GM23248 (cell line): ENCODE data around the gene TELO2. TPM values are rescaled to one million over a fixed set of nuclear protein-coding genes. Genes with fewer than 3 reads are reported as not detected.

Source experiments
- DNase-seq: peaks from one replicate; pipeline ENCODE4 v3.0.0-alpha.2; 2015
- H2AFZ ChIP-seq: fragments of 200-600 bp; sonication (generic); 2 replicates; pipeline ENCODE4 v1.6.1; 2016; ENCODE audit warnings: antibody characterized with exemption
- H3F3A ChIP-seq: fragments of 200-600 bp; sonication (generic); 2 replicates; pipeline ENCODE4 v1.6.1; 2016; ENCODE audit warnings: mild to moderate bottlenecking, antibody characterized with exemption, mixed run types; ENCODE audit not compliant: insufficient read depth
- H3K27ac ChIP-seq: fragments of 200-600 bp; sonication (generic); 2 replicates; pipeline ENCODE4 v1.5.1; 2016; ENCODE audit warnings: mild to moderate bottlenecking
- H3K27me3 ChIP-seq: fragments of 200-600 bp; sonication (generic); replicated peaks from 2 replicates; pipeline ENCODE4 v1.6.1; 2016; ENCODE audit warnings: mild to moderate bottlenecking; ENCODE audit not compliant: insufficient read depth
- H3K36me3 ChIP-seq: fragments of 200-600 bp; sonication (generic); 2 replicates; pipeline ENCODE4 v1.6.1; 2016; ENCODE audit warnings: low read depth, mild to moderate bottlenecking
- H3K4me1 ChIP-seq: fragments of 200-600 bp; sonication (generic); 2 replicates; pipeline ENCODE4 v1.6.1; 2016; ENCODE audit warnings: mild to moderate bottlenecking; ENCODE audit not compliant: insufficient read depth
- H3K4me2 ChIP-seq: fragments of 200-600 bp; sonication (generic); one replicate; pipeline ENCODE4 v1.6.1; 2016; ENCODE audit warnings: mild to moderate bottlenecking; ENCODE audit not compliant: unreplicated experiment
- H3K4me3 ChIP-seq: fragments of 200-600 bp; sonication (generic); 2 replicates; pipeline ENCODE4 v1.5.1; 2016; ENCODE audit warnings: mild to moderate bottlenecking
- H3K79me2 ChIP-seq: fragments of 200-600 bp; sonication (generic); 2 replicates; pipeline ENCODE4 v1.6.1; 2016; ENCODE audit warnings: mild to moderate bottlenecking; ENCODE audit not compliant: insufficient read depth
- H3K9ac ChIP-seq: fragments of 200-600 bp; sonication (generic); 2 replicates; pipeline ENCODE4 v1.6.1; 2016; ENCODE audit warnings: mild to moderate bottlenecking
- H3K9me2 ChIP-seq: fragments of 200-600 bp; sonication (generic); 2 replicates; pipeline ENCODE4 v1.6.1; 2016; ENCODE audit warnings: mixed run types, mild to moderate bottlenecking, moderate library complexity; ENCODE audit not compliant: insufficient read depth
- H3K9me3 ChIP-seq: fragments of 200-600 bp; sonication (generic); one replicate; pipeline ENCODE4 v1.6.1; 2017; ENCODE audit warnings: low read depth
- H4K20me1 ChIP-seq: fragments of 200-600 bp; sonication (generic); 2 replicates; pipeline ENCODE4 v1.6.0; 2016; ENCODE audit not compliant: insufficient read depth
- EZH2 ChIP-seq: fragments of 200-600 bp; sonication (generic); IDR thresholded peaks from 2 replicates; pipeline ENCODE4 v1.6.1; 2018; ENCODE audit warnings: antibody characterized with exemption, mild to moderate bottlenecking; ENCODE audit not compliant: insufficient read depth, poor library complexity, severe bottlenecking
- EZH2phosphoT487 ChIP-seq: fragments of 200-600 bp; sonication (generic); IDR thresholded peaks from 2 replicates; pipeline ENCODE4 v1.6.1; 2018; ENCODE audit warnings: antibody characterized with exemption, moderate library complexity, mild to moderate bottlenecking, low read depth; ENCODE audit not compliant: insufficient read depth
- WGBS, 2 experiments: methylation state at CpG; one replicate each; pipeline ENCODE4 v1.1.6; 2015 to 2017; ENCODE audit warnings: low lambda C conversion rate in 2 of 2, low coverage in 1 of 2; ENCODE audit errors: missing lambda C conversion rate in 2 of 2; 5-methylcytosine and 5-hydroxymethylcytosine counted together
- in situ Hi-C: fragments of 300-500 bp; cut with MboI; formaldehyde crosslinking; loops from 2 replicates; pipeline ENCODE4 v1.15.0; 2020
- polyA plus RNA-seq: library from polyadenylated mRNA; unstranded; fragments of >200 nt; fragmentation: Nextera tagmentation; extraction: Ambion mirVana; gene quantifications from 2 replicates; pipeline ENCODE4 v1.2.1, GENCODE V29; 2016
- total RNA-seq: library from RNA; depleted of rRNA; stranded (reverse); fragments of >200 nt; shearing (Covaris generic); gene quantifications from 2 replicates; pipeline ENCODE4 v1.2.3, GENCODE V29; 2014; rRNA removed

Gene TELO2
- total RNA-seq, result 24.7 and 29.3 TPM in 2 replicates
- polyA plus RNA-seq, result 28.5 and 30.5 TPM in 2 replicates

DNA sequence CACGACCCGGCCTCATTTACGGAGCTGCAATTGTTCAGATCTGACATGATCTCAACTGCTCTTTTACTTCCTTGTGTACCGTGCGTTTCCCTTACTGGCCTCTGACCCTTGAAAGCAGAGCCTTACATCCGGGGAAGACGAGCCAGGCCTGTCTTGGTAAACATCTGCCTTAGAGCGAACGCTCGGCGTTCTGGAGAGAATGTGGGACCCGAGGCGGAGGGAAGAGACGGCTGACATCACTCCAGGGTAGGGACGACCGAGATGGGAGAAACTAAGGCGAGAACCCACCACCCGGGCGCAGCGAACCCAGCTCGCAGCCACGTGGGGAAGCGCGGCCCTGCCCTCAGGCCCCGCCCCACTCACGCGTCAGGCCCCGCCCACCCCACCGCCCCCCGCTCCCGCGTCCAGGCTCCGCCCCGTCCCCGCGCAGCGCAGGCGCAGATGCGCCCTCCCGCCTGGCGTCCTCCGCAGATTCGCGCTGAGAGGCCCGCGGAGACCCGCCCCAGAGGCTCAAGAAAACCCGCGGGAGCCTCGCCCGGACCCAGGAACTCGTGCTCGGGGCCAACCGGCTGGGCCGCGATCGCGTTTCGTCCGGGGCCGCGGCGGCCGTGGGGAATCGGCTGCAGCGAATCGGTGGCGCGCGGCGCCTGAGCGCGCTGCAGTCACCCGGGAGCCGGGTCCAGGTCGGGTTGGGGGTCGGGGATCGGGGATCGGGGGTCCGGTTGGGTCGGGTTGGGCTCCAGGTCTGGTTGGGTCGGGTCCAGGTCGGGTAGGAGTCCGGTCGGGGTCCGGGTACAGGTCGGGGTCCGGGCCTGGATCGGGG is at the start of gene TELO2:
Gene TELO2 (plus strand): TSS at position 438 of the 823 bp plus-strand sequence. CDS start 922 bp downstream, outside the sequence.
- TF ChIP-seq EZH2 (no peak), EZH2phosphoT487 (no peak)
- in situ Hi-C loops, result no loop called here
- 2 to 4% methylated on average over 49 to 71 of the region's 89 CpGs for WGBS, 2 experiments

DNA sequence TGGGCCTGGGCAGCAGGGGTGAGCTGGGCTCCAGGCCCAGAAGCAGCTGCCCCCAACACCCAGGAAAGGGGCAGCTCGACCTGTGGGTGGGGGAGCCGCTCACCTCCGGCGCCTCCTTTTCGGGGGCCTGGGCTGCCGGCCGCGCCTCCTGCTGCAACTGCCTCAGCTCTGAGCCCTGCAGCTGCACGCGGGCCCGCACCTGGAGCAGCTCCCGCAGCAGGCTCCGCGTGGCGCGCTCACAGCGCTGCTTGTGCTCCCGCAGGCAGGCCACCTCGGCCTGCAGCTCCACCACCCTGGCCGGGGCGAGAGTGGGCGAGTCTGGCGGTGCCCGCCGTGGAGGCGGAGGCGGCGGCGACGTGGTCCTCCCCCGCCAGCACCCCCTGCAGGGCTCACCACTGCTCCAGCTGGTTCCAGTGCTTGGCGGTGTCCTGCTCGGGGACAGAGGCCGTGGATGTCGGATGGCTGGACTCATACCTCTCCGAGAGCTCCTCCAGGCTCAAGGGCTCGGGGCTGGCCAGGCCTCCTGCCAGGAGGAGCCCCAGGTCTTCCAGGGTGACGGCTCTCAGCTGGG is 49.7 kb upstream of the TELO2 start:
- Histone ChIP-seq H3K27me3 (no peaks in the 10 kb centered on the region), H3K9ac (no peak overlapping the region), H3K9me3 (no peaks in the 10 kb centered on the region), H3K4me2 (no peak overlapping the region), H3K79me2 (no peaks in the 10 kb centered on the region), H4K20me1 (no peaks in the 10 kb centered on the region), H3K36me3 (no peaks in the 10 kb centered on the region), H2AFZ (no peak overlapping the region), H3K4me1 (no peaks in the 10 kb centered on the region), H3K4me3 (no peak overlapping the region), H3K27ac (no peak overlapping the region), H3K9me2 (no peaks in the 10 kb centered on the region), H3F3A (no peaks in the 10 kb centered on the region)
- in situ Hi-C loops, result no loop called here
- TF ChIP-seq EZH2 (no peak), EZH2phosphoT487 (no peak)
- WGBS, 2 experiments, result 89 to 91% methylated on average over 29 to 38 of the region's 38 CpGs
- DNase-seq, result no peak

More for the DNA sequence above, at the start of gene TELO2:
- no peaks in the 10 kb centered on the region for H3K9me2 ChIP-seq
- H3K9me3 ChIP-seq, result no peaks in the 10 kb centered on the region
- no peaks in the 10 kb centered on the region; the same call in 1 of the 2 replicates for H3K36me3 ChIP-seq
- H3K4me1 ChIP-seq, result peaks cover 10% of the 10 kb centered on the region; the same call in 1 of the 2 replicates
- peak; percentile 90 for DNase-seq
- H3F3A ChIP-seq, result no peaks in the 10 kb centered on the region
- peak within 1 kb of the TSS; percentile 95 for H2AFZ ChIP-seq
- H3K4me2 ChIP-seq, result peak within 1 kb of the TSS; percentile 85
- 0 out of 2 replicates have a peak, but pooled peaks cover 22% of the 10 kb centered on the region for H3K79me2 ChIP-seq
- no peaks in the 10 kb centered on the region for H4K20me1 ChIP-seq
- peak within 1 kb of the TSS; percentile 73 for H3K27ac ChIP-seq
- H3K27me3 ChIP-seq, result no peaks in the 10 kb centered on the region
- peak within 1 kb of the TSS; percentile 79 for H3K4me3 ChIP-seq
- peak within 1 kb of the TSS; percentile 88 for H3K9ac ChIP-seq

DNA sequence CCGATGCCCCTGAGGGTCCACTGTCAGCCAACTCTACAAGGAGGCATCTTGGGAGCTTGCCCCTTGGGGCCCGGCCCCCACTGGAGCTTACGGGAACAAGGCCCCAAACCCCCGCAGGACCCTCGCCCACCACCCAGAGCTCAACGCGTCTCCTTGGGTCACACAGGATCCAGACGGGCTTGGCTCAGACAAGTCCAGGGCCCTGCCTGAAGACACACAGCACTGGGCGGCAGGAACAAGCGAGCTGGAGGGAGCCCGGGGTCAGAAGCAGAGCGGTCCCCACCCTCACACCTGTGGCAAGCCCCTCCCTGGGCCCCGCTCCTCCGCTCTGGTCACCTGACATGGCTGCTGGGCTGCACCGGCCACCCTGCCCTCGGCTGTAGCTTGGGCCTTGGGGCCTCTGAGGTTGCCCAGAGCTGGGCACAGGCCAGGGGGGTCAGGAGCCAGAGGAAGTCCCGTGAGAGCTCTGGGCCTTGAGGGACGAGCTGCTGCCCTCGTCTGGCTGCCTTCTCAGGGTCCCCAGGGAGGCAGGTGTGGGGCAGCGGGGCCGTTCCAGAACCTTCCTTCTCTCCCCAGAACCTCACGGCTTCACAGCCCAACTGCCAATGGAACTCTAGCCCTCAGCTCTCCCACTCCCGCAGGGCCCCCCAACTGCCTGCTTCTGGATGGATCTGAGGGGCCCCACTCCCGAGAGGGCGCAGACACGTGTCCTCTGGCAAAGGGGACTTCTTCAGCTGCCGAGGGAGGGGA is 49.0 kb upstream of the TELO2 start, which contains the start of gene CCDC154:
Gene CCDC154 (minus strand): TSS at position 577 of the 750 bp plus-strand sequence. CDS start 234 bp downstream, at position 343.
- no peaks in the 10 kb centered on the region for H3K27me3 ChIP-seq
- no peak within 1 kb of the TSS for H3K27ac ChIP-seq
- H3K36me3 ChIP-seq, result no peaks in the 10 kb centered on the region
- H3K4me1 ChIP-seq, result no peaks in the 10 kb centered on the region
- H3K79me2 ChIP-seq, result no peaks in the 10 kb centered on the region
- no peak within 1 kb of the TSS for H3K9ac ChIP-seq
- H3K4me3 ChIP-seq, result no peak within 1 kb of the TSS
- in situ Hi-C loops, result no loop called here
- TF ChIP-seq EZH2, result no peak
- no peak for TF ChIP-seq EZH2phosphoT487
- H3K9me2 ChIP-seq, result no peaks in the 10 kb centered on the region
- 69 to 71% methylated on average over 25 to 27 of the region's 27 CpGs for WGBS, 2 experiments
- H3K9me3 ChIP-seq, result no peaks in the 10 kb centered on the region
- H3K4me2 ChIP-seq, result no peak within 1 kb of the TSS
- no peaks in the 10 kb centered on the region for H3F3A ChIP-seq
- no peaks in the 10 kb centered on the region for H4K20me1 ChIP-seq
- H2AFZ ChIP-seq, result no peak within 1 kb of the TSS
- no peak for DNase-seq
